ENCODE data around the gene GAPVD1.

- TF ChIP-seq REST (IDR thresholded peaks at IDR 0.05; ENCODE audit: insufficient read depth in 1 of 2, low read depth in 2 of 2, low read length in 2 of 2) (no peak), POLR2AphosphoS5 (IDR thresholded peaks at IDR 0.05; ENCODE audit: low read depth, low read length) (no peak)
These were observed 145.9 kb downstream of the GAPVD1 start for GRCh38 chr9:125407432-125407973.
